ENCODE measurements around the gene KRT9.
"Not testable (repeated sequence)": the region's sequence is repeated elsewhere in the genome, so short reads cannot be mapped to it uniquely, and the experiment has no call there.

KRT9 gene

GRCh38 chr17:41578971-41579370 is 7.1 kb upstream of the KRT9 start:
- no peaks in the 10 kb centered on the region for H3K36me3 ChIP-seq (ENCODE audit: control insufficient read depth in 1 of 2, insufficient read depth in 2 of 2, low read length in 2 of 2)
- peaks cover 0 to 3% of the 10 kb centered on the region in 2 donors for H3K27me3 ChIP-seq (ENCODE audit: control insufficient read depth in 1 of 2, insufficient read depth in 2 of 2, low read length in 2 of 2)
- peak overlapping the region; percentile 34 to 49 for H3K9ac ChIP-seq (ENCODE audit: low read depth in 1 of 2, low read length in 2 of 2)
- H3K27ac ChIP-seq (ENCODE audit: low read depth, low read length), result no peak overlapping the region
- peaks cover 19 to 26% of the 10 kb centered on the region in 2 donors for H3K4me1 ChIP-seq (ENCODE audit: control insufficient read depth in 1 of 2, insufficient read depth in 2 of 2, low read length in 2 of 2)
- no peaks in the 10 kb centered on the region for H3K9me3 ChIP-seq (ENCODE audit: control insufficient read depth in 1 of 2, low read length in 2 of 2)
- H3K4me3 ChIP-seq (ENCODE audit: low read depth in 1 of 2, low read length in 2 of 2), result no peak overlapping the region

GRCh38 chr17:41578538-41578937 is 6.7 kb upstream of the KRT9 start:
- no peak overlapping the region for H3K27ac ChIP-seq (ENCODE audit: low read depth, low read length)
- H3K9ac ChIP-seq (ENCODE audit: low read depth in 1 of 2, low read length in 2 of 2), result peak overlapping the region in 1 of 2 donors; percentile 49
- H3K27me3 ChIP-seq (ENCODE audit: control insufficient read depth in 1 of 2, insufficient read depth in 2 of 2, low read length in 2 of 2), result peaks cover 0 to 3% of the 10 kb centered on the region in 2 donors
- no peaks in the 10 kb centered on the region for H3K36me3 ChIP-seq (ENCODE audit: control insufficient read depth in 1 of 2, insufficient read depth in 2 of 2, low read length in 2 of 2)
- H3K4me3 ChIP-seq (ENCODE audit: low read depth in 1 of 2, low read length in 2 of 2), result no peak overlapping the region
- no peaks in the 10 kb centered on the region for H3K9me3 ChIP-seq (ENCODE audit: control insufficient read depth in 1 of 2, low read length in 2 of 2)
- H3K4me1 ChIP-seq (ENCODE audit: control insufficient read depth in 1 of 2, insufficient read depth in 2 of 2, low read length in 2 of 2), result peaks cover 19 to 24% of the 10 kb centered on the region in 2 donors

GRCh38 chr17:41576740-41577139 is 4.9 kb upstream of the KRT9 start:
- peaks cover 12 to 19% of the 10 kb centered on the region in 2 donors for H3K4me1 ChIP-seq (ENCODE audit: control insufficient read depth in 1 of 2, insufficient read depth in 2 of 2, low read length in 2 of 2)
- not testable (repeated sequence) for H3K27me3 ChIP-seq (ENCODE audit: control insufficient read depth in 1 of 2, insufficient read depth in 2 of 2, low read length in 2 of 2); H3K27ac ChIP-seq (ENCODE audit: low read depth, low read length); H3K9me3 ChIP-seq (ENCODE audit: control insufficient read depth in 1 of 2, low read length in 2 of 2); H3K4me3 ChIP-seq (ENCODE audit: low read depth in 1 of 2, low read length in 2 of 2); H3K36me3 ChIP-seq (ENCODE audit: control insufficient read depth in 1 of 2, insufficient read depth in 2 of 2, low read length in 2 of 2); H3K9ac ChIP-seq (ENCODE audit: low read depth in 1 of 2, low read length in 2 of 2)

GRCh38 chr17:41575336-41575735 is 3.5 kb upstream of the KRT9 start:
- Histone ChIP-seq H3K4me3 (ENCODE audit: low read depth in 1 of 2, low read length in 2 of 2) (no peak overlapping the region), H3K36me3 (ENCODE audit: control insufficient read depth in 1 of 2, insufficient read depth in 2 of 2, low read length in 2 of 2) (no peaks in the 10 kb centered on the region), H3K27ac (ENCODE audit: low read depth, low read length) (no peak overlapping the region), H3K27me3 (ENCODE audit: control insufficient read depth in 1 of 2, insufficient read depth in 2 of 2, low read length in 2 of 2) (peaks cover 0 to 3% of the 10 kb centered on the region in 2 donors), H3K4me1 (ENCODE audit: control insufficient read depth in 1 of 2, insufficient read depth in 2 of 2, low read length in 2 of 2) (peaks cover 12 to 20% of the 10 kb centered on the region in 2 donors), H3K9me3 (ENCODE audit: control insufficient read depth in 1 of 2, low read length in 2 of 2) (no peaks in the 10 kb centered on the region), H3K9ac (ENCODE audit: low read depth in 1 of 2, low read length in 2 of 2) (no peak overlapping the region)

- Histone ChIP-seq H3K27me3 (ENCODE audit: control insufficient read depth in 1 of 2, insufficient read depth in 2 of 2, low read length in 2 of 2) (peaks cover 0 to 5% of the 10 kb centered on the region in 2 donors), H3K9me3 (ENCODE audit: control insufficient read depth in 1 of 2, low read length in 2 of 2) (peaks cover 0 to 4% of the 10 kb centered on the region in 2 donors)
Measured at GRCh38 chr17:41567317-41567716, 4.5 kb downstream of the KRT9 start.

GRCh38 chr17:41565338-41565737 is 6.5 kb downstream of the KRT9 start:
- Histone ChIP-seq H3K9ac (ENCODE audit: low read depth in 1 of 2, low read length in 2 of 2) (no peak overlapping the region), H3K27me3 (ENCODE audit: control insufficient read depth in 1 of 2, insufficient read depth in 2 of 2, low read length in 2 of 2) (peaks cover 5 to 8% of the 10 kb centered on the region in 2 donors), H3K9me3 (ENCODE audit: control insufficient read depth in 1 of 2, low read length in 2 of 2) (peaks cover 0 to 4% of the 10 kb centered on the region in 2 donors), H3K27ac (ENCODE audit: low read depth, low read length) (no peak overlapping the region), H3K36me3 (ENCODE audit: control insufficient read depth in 1 of 2, insufficient read depth in 2 of 2, low read length in 2 of 2) (no peaks in the 10 kb centered on the region), H3K4me3 (ENCODE audit: low read depth in 1 of 2, low read length in 2 of 2) (no peak overlapping the region), H3K4me1 (ENCODE audit: control insufficient read depth in 1 of 2, insufficient read depth in 2 of 2, low read length in 2 of 2) (no peaks in the 10 kb centered on the region)

More at GRCh38 chr17:41567317-41567716, 4.5 kb downstream of the KRT9 start:
- H3K4me3 ChIP-seq (ENCODE audit: low read depth in 1 of 2, low read length in 2 of 2), result no peak overlapping the region
- peaks cover 0 to 6% of the 10 kb centered on the region in 2 donors for H3K4me1 ChIP-seq (ENCODE audit: control insufficient read depth in 1 of 2, insufficient read depth in 2 of 2, low read length in 2 of 2)
- H3K36me3 ChIP-seq (ENCODE audit: control insufficient read depth in 1 of 2, insufficient read depth in 2 of 2, low read length in 2 of 2), result no peaks in the 10 kb centered on the region
- no peak overlapping the region for H3K27ac ChIP-seq (ENCODE audit: low read depth, low read length)
- no peak overlapping the region for H3K9ac ChIP-seq (ENCODE audit: low read depth in 1 of 2, low read length in 2 of 2)

GRCh38 chr17:41563607-41564170 is 8.2 kb downstream of the KRT9 start:
- H3K9me3 ChIP-seq (ENCODE audit: control insufficient read depth in 1 of 2, low read length in 2 of 2), result peaks cover 0 to 4% of the 10 kb centered on the region in 2 donors
- H3K27me3 ChIP-seq (ENCODE audit: control insufficient read depth in 1 of 2, insufficient read depth in 2 of 2, low read length in 2 of 2), result peaks cover 0 to 8% of the 10 kb centered on the region in 2 donors
- no peak overlapping the region for H3K4me3 ChIP-seq (ENCODE audit: low read depth in 1 of 2, low read length in 2 of 2)
- no peaks in the 10 kb centered on the region for H3K36me3 ChIP-seq (ENCODE audit: control insufficient read depth in 1 of 2, insufficient read depth in 2 of 2, low read length in 2 of 2)
- no peak overlapping the region for H3K9ac ChIP-seq (ENCODE audit: low read depth in 1 of 2, low read length in 2 of 2)
- H3K4me1 ChIP-seq (ENCODE audit: control insufficient read depth in 1 of 2, insufficient read depth in 2 of 2, low read length in 2 of 2), result no peaks in the 10 kb centered on the region
- no peak overlapping the region for H3K27ac ChIP-seq (ENCODE audit: low read depth, low read length)

- no peaks in the 10 kb centered on the region for H3K4me1 ChIP-seq (ENCODE audit: control insufficient read depth in 1 of 2, insufficient read depth in 2 of 2, low read length in 2 of 2)
- no peaks in the 10 kb centered on the region for H3K36me3 ChIP-seq (ENCODE audit: control insufficient read depth in 1 of 2, insufficient read depth in 2 of 2, low read length in 2 of 2)
- H3K27me3 ChIP-seq (ENCODE audit: control insufficient read depth in 1 of 2, insufficient read depth in 2 of 2, low read length in 2 of 2), result peaks cover 0 to 8% of the 10 kb centered on the region in 2 donors
- H3K27ac ChIP-seq (ENCODE audit: low read depth, low read length), result no peak overlapping the region
- no peak overlapping the region for H3K9ac ChIP-seq (ENCODE audit: low read depth in 1 of 2, low read length in 2 of 2)
- no peak overlapping the region for H3K4me3 ChIP-seq (ENCODE audit: low read depth in 1 of 2, low read length in 2 of 2)
- H3K9me3 ChIP-seq (ENCODE audit: control insufficient read depth in 1 of 2, low read length in 2 of 2), result no peaks in the 10 kb centered on the region
Measured at GRCh38 chr17:41561554-41561953, 10.3 kb downstream of the KRT9 start.

- Histone ChIP-seq H3K4me3 (ENCODE audit: low read depth in 1 of 2, low read length in 2 of 2) (no peak overlapping the region), H3K27me3 (ENCODE audit: control insufficient read depth in 1 of 2, insufficient read depth in 2 of 2, low read length in 2 of 2) (peaks cover 0 to 8% of the 10 kb centered on the region in 2 donors), H3K9ac (ENCODE audit: low read depth in 1 of 2, low read length in 2 of 2) (no peak overlapping the region), H3K9me3 (ENCODE audit: control insufficient read depth in 1 of 2, low read length in 2 of 2) (no peaks in the 10 kb centered on the region), H3K36me3 (ENCODE audit: control insufficient read depth in 1 of 2, insufficient read depth in 2 of 2, low read length in 2 of 2) (no peaks in the 10 kb centered on the region), H3K27ac (ENCODE audit: low read depth, low read length) (no peak overlapping the region), H3K4me1 (ENCODE audit: control insufficient read depth in 1 of 2, insufficient read depth in 2 of 2, low read length in 2 of 2) (peaks cover 0 to 12% of the 10 kb centered on the region in 2 donors)
Measured at GRCh38 chr17:41559548-41559947, 12.3 kb downstream of the KRT9 start.

- Histone ChIP-seq H3K4me1 (ENCODE audit: control insufficient read depth in 1 of 2, insufficient read depth in 2 of 2, low read length in 2 of 2) (peaks cover 0 to 12% of the 10 kb centered on the region in 2 donors), H3K9me3 (ENCODE audit: control insufficient read depth in 1 of 2, low read length in 2 of 2) (no peaks in the 10 kb centered on the region), H3K4me3 (ENCODE audit: low read depth in 1 of 2, low read length in 2 of 2) (no peak overlapping the region), H3K36me3 (ENCODE audit: control insufficient read depth in 1 of 2, insufficient read depth in 2 of 2, low read length in 2 of 2) (no peaks in the 10 kb centered on the region), H3K27me3 (ENCODE audit: control insufficient read depth in 1 of 2, insufficient read depth in 2 of 2, low read length in 2 of 2) (peaks cover 0 to 8% of the 10 kb centered on the region in 2 donors), H3K9ac (ENCODE audit: low read depth in 1 of 2, low read length in 2 of 2) (no peak overlapping the region), H3K27ac (ENCODE audit: low read depth, low read length) (no peak overlapping the region)
Measured at GRCh38 chr17:41556931-41557330, 14.9 kb downstream of the KRT9 start.
